Activated CD8-positive, alpha-beta T cell treated with anti-CD3 and anti-CD28 coated beads for 36 hours (primary cell): ENCODE measurements around the gene OSMR. TPM values are rescaled to one million over a fixed set of nuclear protein-coding genes. Genes with fewer than 3 reads are reported as not detected.

Experiments
- ATAC-seq: fragments of 200-7000 bp; cut with Tn5 transposase; one replicate; pipeline ENCODE4 v1.10.0; 2021; ENCODE audit warnings: mild to moderate bottlenecking, moderate library complexity
- CTCF ChIA-PET: fragments of 350-600 bp; sonication (Branson Sonifier 250); formaldehyde crosslinking; loops from one replicate; lab custom pipeline; 2021; ENCODE audit warnings: antibody characterized with exemption; lab: Charles Lee
- POLR2A ChIA-PET: fragments of 350-600 bp; sonication (Branson Sonifier 250); formaldehyde crosslinking; loops from one replicate; lab custom pipeline; 2021; ENCODE audit warnings: antibody characterized with exemption; lab: Charles Lee
- DNase-seq: peaks from one replicate; pipeline ENCODE4 v3.0.0-alpha.2; 2020
- H3K27ac Mint-ChIP-seq: one replicate; pipeline ENCODE4 v1.8.0; 2021; ENCODE audit warnings: mild to moderate bottlenecking, mixed read lengths
- H3K27me3 Mint-ChIP-seq: one replicate; pipeline ENCODE4 v1.8.0; 2021; ENCODE audit warnings: mixed read lengths
- H3K36me3 Mint-ChIP-seq: one replicate; pipeline ENCODE4 v1.8.0; 2021; ENCODE audit warnings: low read depth, mixed read lengths
- H3K4me1 Mint-ChIP-seq: one replicate; pipeline ENCODE4 v1.8.0; 2021; ENCODE audit warnings: low read depth, mixed read lengths
- H3K4me3 Mint-ChIP-seq: one replicate; pipeline ENCODE4 v1.8.0; 2021; ENCODE audit warnings: mild to moderate bottlenecking, moderate library complexity, mixed read lengths
- H3K9me3 Mint-ChIP-seq: one replicate; pipeline ENCODE4 v1.8.0; 2021; ENCODE audit warnings: mixed read lengths
- intact Hi-C: fragments of 100-400 bp; cut with micrococcal nuclease; formaldehyde crosslinking; loops from one replicate; pipeline ENCODE4 v1.10.0; 2022
- total RNA-seq, 2 experiments: library from RNA; stranded (reverse); gene quantifications; one replicate each; pipeline ENCODE4 v1.2.3, GENCODE V29; 2021
- TF ChIP-seq, protein P1 (sequence below): fragments of 200-600 bp; IDR thresholded peaks from one replicate; pipeline ENCODE4 v1.8.0; 2022; ENCODE audit warnings: antibody characterized with exemption, mild to moderate bottlenecking

OSMR gene
- total RNA-seq, 2 experiments from 2014 or later, result not detected

- Mint-ChIP-seq H3K36me3 (no peaks in the 10 kb centered on the region), H3K9me3 (no peaks in the 10 kb centered on the region), H3K27me3 (peaks cover 37% of the 10 kb centered on the region), H3K27ac (no peak overlapping the region), H3K4me1 (no peaks in the 10 kb centered on the region), H3K4me3 (no peak overlapping the region)
- ChIA-PET POLR2A (no interaction called here), CTCF (interaction anchor here (0.9 to 2.3 kb wide), 3 partner anchors 375 to 396 kb away, joined by 3 to 13 read pairs (median 6); no protein-coding TSS in a partner anchor)
- ATAC-seq (no peak), DNase-seq (no peak)
- intact Hi-C loops, result no loop called here
- TF ChIP-seq, protein P1, sequence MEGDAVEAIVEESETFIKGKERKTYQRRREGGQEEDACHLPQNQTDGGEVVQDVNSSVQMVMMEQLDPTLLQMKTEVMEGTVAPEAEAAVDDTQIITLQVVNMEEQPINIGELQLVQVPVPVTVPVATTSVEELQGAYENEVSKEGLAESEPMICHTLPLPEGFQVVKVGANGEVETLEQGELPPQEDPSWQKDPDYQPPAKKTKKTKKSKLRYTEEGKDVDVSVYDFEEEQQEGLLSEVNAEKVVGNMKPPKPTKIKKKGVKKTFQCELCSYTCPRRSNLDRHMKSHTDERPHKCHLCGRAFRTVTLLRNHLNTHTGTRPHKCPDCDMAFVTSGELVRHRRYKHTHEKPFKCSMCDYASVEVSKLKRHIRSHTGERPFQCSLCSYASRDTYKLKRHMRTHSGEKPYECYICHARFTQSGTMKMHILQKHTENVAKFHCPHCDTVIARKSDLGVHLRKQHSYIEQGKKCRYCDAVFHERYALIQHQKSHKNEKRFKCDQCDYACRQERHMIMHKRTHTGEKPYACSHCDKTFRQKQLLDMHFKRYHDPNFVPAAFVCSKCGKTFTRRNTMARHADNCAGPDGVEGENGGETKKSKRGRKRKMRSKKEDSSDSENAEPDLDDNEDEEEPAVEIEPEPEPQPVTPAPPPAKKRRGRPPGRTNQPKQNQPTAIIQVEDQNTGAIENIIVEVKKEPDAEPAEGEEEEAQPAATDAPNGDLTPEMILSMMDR, result no peak
Observed at GRCh38 chr5:38816083-38817030, 29.5 kb upstream of the OSMR start.

- H3K9me3 Mint-ChIP-seq, result peaks cover 5% of the 10 kb centered on the region
- H3K4me1 Mint-ChIP-seq, result no peaks in the 10 kb centered on the region
- POLR2A ChIA-PET, result no interaction called here
- H3K27ac Mint-ChIP-seq, result no peak overlapping the region
- no peak overlapping the region for H3K4me3 Mint-ChIP-seq
- intact Hi-C loops, result no loop called here
- H3K27me3 Mint-ChIP-seq, result peaks cover 19% of the 10 kb centered on the region
- H3K36me3 Mint-ChIP-seq, result no peaks in the 10 kb centered on the region
- ATAC-seq (no peak), DNase-seq (no peak)
- TF ChIP-seq, protein P1, result no peak
- CTCF ChIA-PET, result interaction anchor here (1.0 to 1.1 kb wide), 2 partner anchors 10 to 12 kb away, joined by 3 to 4 read pairs; no protein-coding TSS in a partner anchor
Observed at GRCh38 chr5:38821679-38822078, 24.1 kb upstream of the OSMR start.

DNA sequence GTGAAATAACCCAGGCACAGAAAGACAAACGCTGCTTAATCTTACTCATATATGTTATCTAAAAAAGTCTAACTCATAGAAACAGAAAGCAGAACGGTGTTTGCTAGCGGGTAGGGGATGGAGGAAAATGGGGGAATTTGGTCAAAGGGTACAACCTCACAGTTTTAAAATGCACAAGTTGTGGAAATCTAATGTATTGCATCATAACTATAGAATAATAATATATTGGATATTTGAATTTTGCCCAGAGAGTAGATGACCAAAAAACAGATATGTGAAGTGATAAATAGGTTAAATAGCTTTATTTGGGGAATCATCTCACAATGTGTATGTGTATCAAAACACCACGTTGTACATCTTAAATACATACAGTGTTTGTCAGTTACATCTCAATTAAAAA is 22.3 kb upstream of the OSMR start:
- peaks cover 5% of the 10 kb centered on the region for H3K9me3 Mint-ChIP-seq
- POLR2A ChIA-PET, result no interaction called here
- no peaks in the 10 kb centered on the region for H3K4me1 Mint-ChIP-seq
- H3K36me3 Mint-ChIP-seq, result no peaks in the 10 kb centered on the region
- H3K27ac Mint-ChIP-seq, result no peak overlapping the region
- CTCF ChIA-PET, result no interaction called here
- TF ChIP-seq, protein P1, result no peak
- DNase-seq (no peak), ATAC-seq (no peak)
- no peak overlapping the region for H3K4me3 Mint-ChIP-seq
- intact Hi-C loops, result no loop called here
- H3K27me3 Mint-ChIP-seq, result peaks cover 17% of the 10 kb centered on the region

GRCh38 chr5:38824821-38825220 is 21.0 kb upstream of the OSMR start:
- DNase-seq (no peak), ATAC-seq (no peak)
- Mint-ChIP-seq H3K4me1 (no peaks in the 10 kb centered on the region), H3K9me3 (peaks cover 5% of the 10 kb centered on the region), H3K4me3 (no peak overlapping the region), H3K27ac (no peak overlapping the region), H3K27me3 (peaks cover 13% of the 10 kb centered on the region), H3K36me3 (no peaks in the 10 kb centered on the region)
- TF ChIP-seq, protein P1, result no peak
- POLR2A ChIA-PET, result no interaction called here
- intact Hi-C loops, result no loop called here
- CTCF ChIA-PET, result no interaction called here

DNA sequence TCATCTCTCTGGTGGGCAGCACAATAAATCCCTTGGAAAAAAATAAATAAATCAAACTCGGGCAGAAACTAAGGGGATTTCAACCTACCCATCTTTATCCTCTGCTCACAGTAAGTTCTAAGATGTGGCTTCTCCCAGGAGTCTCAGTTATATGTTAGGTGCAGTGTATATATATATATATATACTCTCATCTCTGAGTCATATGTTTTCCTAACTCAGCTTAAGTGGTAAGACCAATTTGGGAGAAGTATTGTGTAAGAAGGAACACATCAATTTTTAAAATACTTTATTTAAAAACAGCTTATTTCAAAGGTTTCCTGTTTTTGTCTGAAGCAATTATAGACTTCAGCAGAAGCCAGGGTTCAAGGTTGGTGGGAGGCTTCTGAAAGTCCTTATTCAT is 20.3 kb upstream of the OSMR start:
- intact Hi-C loops, result no loop called here
- Mint-ChIP-seq H3K27me3 (peaks cover 13% of the 10 kb centered on the region), H3K36me3 (no peaks in the 10 kb centered on the region), H3K4me1 (no peaks in the 10 kb centered on the region), H3K4me3 (no peak overlapping the region), H3K9me3 (peaks cover 5% of the 10 kb centered on the region), H3K27ac (no peak overlapping the region)
- ATAC-seq, result no peak
- CTCF ChIA-PET, result no interaction called here
- TF ChIP-seq, protein P1, result no peak
- POLR2A ChIA-PET, result no interaction called here
- DNase-seq, result no peak
